Heart right ventricle (tissue), 16 donors: Measurements from ENCODE around the gene ACSF2. TPM values are rescaled to one million over a fixed set of nuclear protein-coding genes. Genes with fewer than 3 reads are reported as not detected.
A peak's percentile ranks its signal among the peaks of the same experiment; 100 is the strongest.

Experiments
- ATAC-seq, 8 donors: fragments of 200-7000 bp; cut with Tn5 transposase; one replicate each; pipeline ENCODE4 v1.9.1; 2020; ENCODE audit warnings: mild to moderate bottlenecking in 8 of 8, moderate library complexity in 8 of 8, moderate number of reproducible peaks in 1 of 8
- DNase-seq, 2 donors: peaks; one replicate each; pipeline ENCODE4 v3.0.0-alpha.2; 2020
- H3K27ac ChIP-seq, 10 donors: fragments of 200-600 bp; sonication (generic) in 2 of 10; one replicate each; pipeline versions ENCODE4 v1.5.0 to v1.8.0; 2020 to 2022; ENCODE audit warnings: mild to moderate bottlenecking in 3 of 10
- H3K27me3 ChIP-seq, 7 donors: fragments of 200-600 bp; one replicate each; pipeline ENCODE4 v1.8.0; 2021 to 2022; ENCODE audit warnings: mild to moderate bottlenecking in 2 of 7
- H3K36me3 ChIP-seq, 9 donors: fragments of 200-600 bp; sonication (generic) in 1 of 9; one replicate each; pipeline versions ENCODE4 v1.5.0 to v1.8.0; 2020 to 2022; ENCODE audit warnings: mild to moderate bottlenecking in 2 of 9
- H3K4me1 ChIP-seq, 9 donors: fragments of 200-600 bp; sonication (generic) in 1 of 9; one replicate each; pipeline versions ENCODE4 v1.5.0 to v1.8.0; 2020 to 2022; ENCODE audit warnings: mild to moderate bottlenecking in 4 of 9
- H3K4me3 ChIP-seq, 10 donors: fragments of 200-600 bp; sonication (generic) in 2 of 10; one replicate each; pipeline versions ENCODE4 v1.5.0 to v1.8.0; 2020 to 2022; ENCODE audit warnings: mild to moderate bottlenecking in 7 of 10, moderate library complexity in 2 of 10
- H3K9me3 ChIP-seq, 11 donors: fragments of 200-600 bp in 10 of 11; sonication (generic) in 2 of 11; one replicate each; pipeline versions ENCODE4 v1.5.0 to v1.8.0; 2013 to 2022; ENCODE audit warnings: mild to moderate bottlenecking in 2 of 11, control low read depth in 1 of 11, moderate library complexity in 1 of 11
- WGBS, 2 donors: extraction: QIAGEN DNeasy Blood & Tissue Kit; methylation state at CpG; one replicate each; pipeline ENCODE4 v1.1.7; 2013; ENCODE audit warnings: inconsistent platforms in 1 of 2; 5-methylcytosine and 5-hydroxymethylcytosine counted together
- intact Hi-C, 10 donors: fragments of 100-400 bp; cut with DNase I; formaldehyde crosslinking; loops; one replicate each; pipeline versions ENCODE4 v1.11.1 to v1.14.2; 2022
- polyA plus RNA-seq, 2 donors: library from polyadenylated mRNA; stranded (reverse); fragments of 200-250 nt; gene quantifications; one replicate each; pipeline ENCODE4 v1.2.3, GENCODE V29; 2013
- total RNA-seq, 10 donors: library from RNA; stranded (reverse); fragmentation: NEBNext Ultra II Directional in 3 of 10; extraction: Animal tissue kit (Norgen Biotek cat#: 25700) in 3 of 10; gene quantifications; one replicate each; pipeline versions ENCODE4 v1.2.1 to v1.2.4, GENCODE V29; 2021 to 2023
- TF ChIP-seq, protein P1 (sequence below), 9 donors: fragments of 200-600 bp; sonication (generic) in 2 of 9; IDR thresholded peaks; one replicate each; pipeline versions ENCODE4 v1.5.0 to v1.8.0; 2021 to 2022; ENCODE audit warnings: antibody characterized with exemption in 9 of 9, mild to moderate bottlenecking in 5 of 9, moderate library complexity in 1 of 9
- donor health status: Arrhythmogenic right ventricular cardiomyopathy.
- donor health status: ischemic (EF 13 %, LVEDD 7.1; RV severe dilation, severe dysfunction).
- donor health status: healthy with polysubstance abuse.
- donor health status: DM: no; HTN: yes; CAD: no.
- donor health status: DM: no; HTN: no; CAD: no.
- donor health status: ischemic (EF 25% LVEDD 6.9; RV normal size, moderate dysfunction).
- donor health status: ischemic (EF 25% LVEDD 5.7; RV mildly dilated, moderate dysfunction).
- donor health status: healthy.
- donor health status: DM: yes; HTN: yes; CAD: no.
- donor health status: Ischemic cardiomyopathy.
- donor health status: ischemic (EF 35%, LVEDD 5.7; RV mildly dilated, moderate dysfunction).
- donor health status: nonischemic (EF 11% LVEDD 7.7; RV severe dilation, severe dysfunction).
- donor health status: DM: yes; HTN: yes; CAD: no.
- donor health status: PGD.
- donor health status: ischemic (EF 29% LVEDD 5.4; RV normal size, mild dysfunction).
- donor health status: nonischemic (EF 23%, LVEDD 6.1; RV moderate dilation, normal function).

ACSF2 gene
- total and polyA plus RNA-seq, 12 donors: 7.9 to 45.0 (median 19.7) TPM

DNA sequence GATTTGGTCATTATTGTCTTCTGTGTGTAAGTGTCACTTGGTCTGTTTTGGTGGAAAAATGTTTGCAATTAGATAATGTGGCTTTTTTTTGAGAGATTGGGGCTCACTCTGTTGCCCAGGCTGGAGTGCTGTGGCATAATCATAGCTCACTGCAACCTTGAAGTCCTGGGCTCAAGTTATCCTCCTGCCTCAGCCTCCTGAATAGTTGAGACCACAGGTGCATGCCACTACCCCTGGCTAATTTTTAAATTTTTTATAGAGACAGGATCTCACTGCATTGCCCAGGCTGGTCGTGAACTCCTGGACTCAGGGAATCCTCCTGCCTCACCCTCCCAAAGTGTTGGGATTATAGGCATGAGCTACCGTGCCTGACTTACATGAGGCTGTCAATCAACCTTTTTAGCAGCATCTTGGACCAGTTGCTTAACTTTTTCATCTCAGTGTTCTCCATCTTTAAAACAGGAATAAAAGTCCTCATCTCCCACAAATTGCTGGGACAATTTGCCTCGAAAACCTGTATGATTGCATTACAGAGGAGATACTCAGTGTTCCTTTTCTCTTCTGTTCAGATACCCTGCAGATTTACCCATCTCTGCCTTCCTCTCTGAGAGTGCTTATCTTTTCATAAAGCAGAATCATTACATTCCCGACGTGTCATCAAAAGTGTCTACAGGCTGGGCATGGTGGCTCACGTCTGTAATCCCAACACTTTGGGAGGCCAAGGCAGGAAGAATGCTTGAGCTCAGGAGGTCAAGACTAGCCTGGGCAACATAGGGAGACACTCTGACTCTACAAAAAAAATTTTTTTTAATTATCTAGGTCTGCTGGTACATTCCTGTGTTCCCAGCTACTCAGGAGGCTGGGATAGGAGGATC, 19.1 kb downstream of the ACSF2 start:
- intact Hi-C loops: no loop called here
- Histone ChIP-seq H3K27me3 (no peaks in the 10 kb centered on the region), H3K27ac (no peak overlapping the region), H3K4me3 (no peak overlapping the region), H3K4me1 (peaks cover 0 to 28% (median 11%) of the 10 kb centered on the region in 9 donors), H3K9me3 (no peaks in the 10 kb centered on the region), H3K36me3 (no peaks in the 10 kb centered on the region)
- no peak for DNase-seq
- no peak for ATAC-seq
- 84 to 90% methylated on average over 6 of the region's 6 CpGs for WGBS, 2 donors
- TF ChIP-seq, protein P1, sequence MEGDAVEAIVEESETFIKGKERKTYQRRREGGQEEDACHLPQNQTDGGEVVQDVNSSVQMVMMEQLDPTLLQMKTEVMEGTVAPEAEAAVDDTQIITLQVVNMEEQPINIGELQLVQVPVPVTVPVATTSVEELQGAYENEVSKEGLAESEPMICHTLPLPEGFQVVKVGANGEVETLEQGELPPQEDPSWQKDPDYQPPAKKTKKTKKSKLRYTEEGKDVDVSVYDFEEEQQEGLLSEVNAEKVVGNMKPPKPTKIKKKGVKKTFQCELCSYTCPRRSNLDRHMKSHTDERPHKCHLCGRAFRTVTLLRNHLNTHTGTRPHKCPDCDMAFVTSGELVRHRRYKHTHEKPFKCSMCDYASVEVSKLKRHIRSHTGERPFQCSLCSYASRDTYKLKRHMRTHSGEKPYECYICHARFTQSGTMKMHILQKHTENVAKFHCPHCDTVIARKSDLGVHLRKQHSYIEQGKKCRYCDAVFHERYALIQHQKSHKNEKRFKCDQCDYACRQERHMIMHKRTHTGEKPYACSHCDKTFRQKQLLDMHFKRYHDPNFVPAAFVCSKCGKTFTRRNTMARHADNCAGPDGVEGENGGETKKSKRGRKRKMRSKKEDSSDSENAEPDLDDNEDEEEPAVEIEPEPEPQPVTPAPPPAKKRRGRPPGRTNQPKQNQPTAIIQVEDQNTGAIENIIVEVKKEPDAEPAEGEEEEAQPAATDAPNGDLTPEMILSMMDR (IDR thresholded peaks at IDR 0.05): no peak

DNA sequence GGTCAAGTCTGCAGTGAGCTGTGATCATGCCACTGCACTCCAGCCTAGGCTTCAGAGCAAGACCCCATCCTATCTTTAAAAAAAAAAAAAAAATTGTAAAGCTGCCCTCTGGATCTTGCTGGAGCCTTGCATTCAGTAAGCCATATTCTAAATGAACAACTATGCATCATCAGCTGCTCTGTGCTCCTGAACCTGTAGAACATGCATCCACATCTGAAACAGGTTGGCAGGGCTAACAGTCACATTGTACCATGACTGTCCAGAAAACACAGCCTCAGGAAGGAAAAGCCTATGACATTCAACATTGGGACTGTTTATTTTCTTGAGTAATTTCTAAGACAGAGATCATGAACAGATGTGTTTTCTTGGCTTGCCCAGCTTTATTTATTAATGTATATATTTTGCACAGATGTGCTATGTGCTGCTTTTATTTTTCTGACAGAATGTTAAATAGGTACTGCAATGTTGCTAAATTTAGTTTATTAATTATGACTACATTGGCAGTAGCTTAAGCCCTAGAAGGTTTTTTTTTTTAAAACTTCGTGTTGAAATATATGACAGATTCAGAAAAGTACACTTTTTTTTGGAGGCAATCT, 19.8 kb downstream of the ACSF2 start:
- Histone ChIP-seq H3K36me3 (peaks cover 0 to 3% (median 0%) of the 10 kb centered on the region in 9 donors), H3K27me3 (no peaks in the 10 kb centered on the region), H3K27ac (no peak overlapping the region), H3K4me1 (peaks cover 0 to 28% (median 11%) of the 10 kb centered on the region in 9 donors), H3K9me3 (no peaks in the 10 kb centered on the region), H3K4me3 (no peak overlapping the region)
- ATAC-seq (no peak), DNase-seq (no peak)
- intact Hi-C loops: no loop called here
- TF ChIP-seq, protein P1 (IDR thresholded peaks at IDR 0.05): no peak
- WGBS, 2 donors: 39 to 53% methylated on average over 1 of the region's 1 CpG

DNA sequence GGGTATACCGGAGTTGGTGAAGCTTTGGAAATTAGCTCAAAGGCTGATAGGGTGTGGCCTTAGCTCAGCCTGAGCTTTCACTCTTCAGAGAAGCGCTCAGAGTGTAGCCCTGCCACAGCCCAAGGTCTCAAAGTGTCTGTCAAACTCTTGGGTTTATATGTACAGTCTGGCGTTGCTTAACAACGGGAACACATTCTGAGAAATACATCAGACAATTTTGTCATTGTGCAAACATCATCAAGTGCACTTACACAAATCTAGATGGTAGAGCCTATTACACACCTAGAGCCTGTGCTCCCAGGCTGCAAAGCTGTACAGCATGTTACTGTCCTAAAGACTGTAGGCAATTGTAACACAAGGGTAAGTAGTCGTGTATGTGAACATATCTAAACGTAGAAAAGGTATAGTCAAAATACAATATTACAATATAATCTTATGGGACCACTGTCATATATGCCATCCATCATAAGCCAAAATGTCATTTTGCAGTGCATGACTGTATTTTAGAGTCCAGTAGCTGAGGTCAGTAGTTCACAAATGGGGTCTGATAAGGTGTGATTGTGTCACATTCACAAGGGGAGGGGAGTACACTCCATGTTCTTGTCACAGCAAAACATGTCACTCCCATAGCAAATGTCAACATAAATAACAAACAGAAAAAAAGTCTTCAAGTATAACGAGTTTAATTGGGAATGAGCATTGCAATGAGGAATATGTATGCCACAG, 22.0 kb downstream of the ACSF2 start:
- no peak for DNase-seq
- no peak overlapping the region for H3K27ac ChIP-seq
- peaks cover 0 to 25% (median 12%) of the 10 kb centered on the region in 9 donors for H3K4me1 ChIP-seq
- peaks cover 0 to 3% (median 0%) of the 10 kb centered on the region in 9 donors for H3K36me3 ChIP-seq
- TF ChIP-seq, protein P1 (IDR thresholded peaks at IDR 0.05): no peak
- H3K9me3 ChIP-seq: no peaks in the 10 kb centered on the region
- H3K27me3 ChIP-seq: no peaks in the 10 kb centered on the region
- ATAC-seq: peak in 6 of 8 donors; percentile 11 to 79 (median 61)
- 74 to 76% methylated on average over 7 of the region's 7 CpGs for WGBS, 2 donors
- intact Hi-C loops: no loop called here
- no peak overlapping the region for H3K4me3 ChIP-seq

DNA sequence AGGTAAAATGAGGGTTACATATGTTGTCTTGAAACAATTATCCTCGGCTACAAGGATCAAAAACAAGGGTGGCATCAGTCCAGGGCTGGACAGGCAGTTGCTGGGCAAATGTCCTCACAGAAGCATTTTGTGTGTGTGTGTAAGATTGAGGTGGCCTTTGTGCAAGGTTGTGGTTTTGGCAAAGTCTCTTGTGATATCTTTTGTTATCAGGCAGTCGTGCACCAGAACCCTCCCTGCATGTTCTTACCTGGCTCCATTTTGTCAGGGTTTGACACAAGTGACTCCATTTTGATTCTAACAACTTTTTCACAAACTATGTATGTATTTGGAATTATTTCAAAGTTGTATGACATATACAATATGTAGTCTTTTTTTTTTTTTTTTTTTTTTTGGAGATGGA, 22.6 kb downstream of the ACSF2 start:
- no peak overlapping the region for H3K4me3 ChIP-seq
- intact Hi-C loops: no loop called here
- DNase-seq: no peak
- H3K27ac ChIP-seq: no peak overlapping the region
- H3K4me1 ChIP-seq: peaks cover 0 to 19% (median 6%) of the 10 kb centered on the region in 9 donors
- H3K9me3 ChIP-seq: no peaks in the 10 kb centered on the region
- H3K36me3 ChIP-seq: peaks cover 0 to 3% (median 0%) of the 10 kb centered on the region in 9 donors
- ATAC-seq: no peak
- TF ChIP-seq, protein P1 (IDR thresholded peaks at IDR 0.05): no peak
- WGBS, 2 donors: 53 to 60% methylated on average over 2 of the region's 2 CpGs
- no peaks in the 10 kb centered on the region for H3K27me3 ChIP-seq
